ENCODE data around the gene DCP2. TPM values are rescaled to one million over a fixed set of nuclear protein-coding genes. Genes with fewer than 3 reads are reported as not detected.

Gene DCP2
- total RNA-seq, 3 donors from 2014 or later = 26.2 to 67.0 (median 43.9) TPM

DNA sequence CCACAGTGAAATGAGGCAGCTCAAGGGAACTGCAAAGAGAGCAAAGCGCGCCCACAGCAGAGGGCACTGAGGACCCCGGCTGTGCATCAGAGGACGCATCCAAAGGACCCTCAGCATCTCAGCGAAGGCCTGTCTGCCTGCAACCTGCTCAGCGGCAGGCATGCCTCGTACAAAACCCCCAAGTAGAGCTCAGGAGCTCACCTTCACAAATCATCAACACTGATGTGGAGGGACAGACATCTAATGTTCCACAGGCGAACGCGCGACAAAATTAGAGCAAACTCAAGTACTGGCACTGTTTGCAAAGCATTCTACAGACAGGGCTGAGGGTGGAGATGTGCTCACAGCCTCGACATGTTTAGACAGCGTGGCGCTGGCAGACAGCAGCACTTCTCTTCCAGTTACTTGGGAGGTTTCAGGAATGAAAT lies 81.0 kb downstream of the DCP2 start:
- H3K36me3 ChIP-seq = no peaks in the 10 kb centered on the region
- H3K27me3 ChIP-seq = no peaks in the 10 kb centered on the region

GRCh38 chr5:113058269-113058668 lies 81.7 kb downstream of the DCP2 start:
- Histone ChIP-seq H3K4me1 (no peaks in the 10 kb centered on the region), H3K27ac (no peak overlapping the region), H3K27me3 (no peaks in the 10 kb centered on the region), H3K9me3 (no peaks in the 10 kb centered on the region), H3K4me3 (no peak overlapping the region), H3K36me3 (no peaks in the 10 kb centered on the region)
- intact Hi-C loops (cut with DNase I; ENCODE audit: low total_unique reads) = no loop called here
- TF ChIP-seq, protein P1, sequence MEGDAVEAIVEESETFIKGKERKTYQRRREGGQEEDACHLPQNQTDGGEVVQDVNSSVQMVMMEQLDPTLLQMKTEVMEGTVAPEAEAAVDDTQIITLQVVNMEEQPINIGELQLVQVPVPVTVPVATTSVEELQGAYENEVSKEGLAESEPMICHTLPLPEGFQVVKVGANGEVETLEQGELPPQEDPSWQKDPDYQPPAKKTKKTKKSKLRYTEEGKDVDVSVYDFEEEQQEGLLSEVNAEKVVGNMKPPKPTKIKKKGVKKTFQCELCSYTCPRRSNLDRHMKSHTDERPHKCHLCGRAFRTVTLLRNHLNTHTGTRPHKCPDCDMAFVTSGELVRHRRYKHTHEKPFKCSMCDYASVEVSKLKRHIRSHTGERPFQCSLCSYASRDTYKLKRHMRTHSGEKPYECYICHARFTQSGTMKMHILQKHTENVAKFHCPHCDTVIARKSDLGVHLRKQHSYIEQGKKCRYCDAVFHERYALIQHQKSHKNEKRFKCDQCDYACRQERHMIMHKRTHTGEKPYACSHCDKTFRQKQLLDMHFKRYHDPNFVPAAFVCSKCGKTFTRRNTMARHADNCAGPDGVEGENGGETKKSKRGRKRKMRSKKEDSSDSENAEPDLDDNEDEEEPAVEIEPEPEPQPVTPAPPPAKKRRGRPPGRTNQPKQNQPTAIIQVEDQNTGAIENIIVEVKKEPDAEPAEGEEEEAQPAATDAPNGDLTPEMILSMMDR (IDR thresholded peaks at IDR 0.05) = no peak
- TF ChIP-seq POLR2AphosphoS5 (IDR thresholded peaks at IDR 0.05) (no peak), POLR2A (IDR thresholded peaks at IDR 0.05) (no peak)
- no peak for DNase-seq (ENCODE audit: low spot score in 2 of 2)

More for the DNA sequence above, 81.0 kb downstream of the DCP2 start:
- no peaks in the 10 kb centered on the region for H3K9me3 ChIP-seq
- H3K4me1 ChIP-seq = no peaks in the 10 kb centered on the region
- no peak for TF ChIP-seq POLR2A (IDR thresholded peaks at IDR 0.05)
- no peak for TF ChIP-seq POLR2AphosphoS5 (IDR thresholded peaks at IDR 0.05)
- TF ChIP-seq, protein P1 (IDR thresholded peaks at IDR 0.05) = no peak
- intact Hi-C loops (cut with DNase I; ENCODE audit: low total_unique reads) = no loop called here
- no peak overlapping the region for H3K4me3 ChIP-seq
- no peak for DNase-seq (ENCODE audit: low spot score in 2 of 2)
- no peak overlapping the region for H3K27ac ChIP-seq

DNA sequence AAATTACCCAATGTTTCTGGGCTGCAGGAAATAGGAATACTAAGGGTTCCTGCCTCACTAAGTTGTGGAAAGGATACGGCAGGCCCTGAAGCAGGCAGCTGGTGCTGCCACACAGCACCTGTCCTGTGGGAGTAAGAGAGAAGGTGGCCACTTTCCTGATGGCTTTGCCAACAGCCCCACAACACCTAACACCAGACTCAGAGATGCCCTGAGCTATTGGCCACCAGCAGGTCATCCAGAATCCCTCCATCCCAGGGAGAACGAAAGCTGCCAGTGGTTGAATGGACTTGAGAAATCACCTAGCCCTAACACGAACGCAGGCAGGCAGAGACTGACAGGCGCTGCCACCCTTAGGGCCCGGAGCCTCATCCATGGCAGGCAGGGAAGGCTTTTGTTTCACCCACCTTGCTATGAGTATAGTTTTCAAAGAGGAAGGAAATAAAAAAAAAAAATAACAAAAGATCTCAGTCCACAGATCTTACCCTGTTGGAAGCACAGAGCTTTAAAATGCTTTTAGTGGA lies 82.2 kb downstream of the DCP2 start:
- Histone ChIP-seq H3K4me1 (no peaks in the 10 kb centered on the region), H3K27ac (no peak overlapping the region), H3K9me3 (no peaks in the 10 kb centered on the region), H3K27me3 (no peaks in the 10 kb centered on the region), H3K36me3 (no peaks in the 10 kb centered on the region), H3K4me3 (no peak overlapping the region)
- no peak for TF ChIP-seq POLR2AphosphoS5 (IDR thresholded peaks at IDR 0.05)
- TF ChIP-seq, protein P1 (IDR thresholded peaks at IDR 0.05) = no peak
- no peak for TF ChIP-seq POLR2A (IDR thresholded peaks at IDR 0.05)
- DNase-seq (ENCODE audit: low spot score in 2 of 2) = no peak
- intact Hi-C loops (cut with DNase I; ENCODE audit: low total_unique reads) = no loop called here

DNA sequence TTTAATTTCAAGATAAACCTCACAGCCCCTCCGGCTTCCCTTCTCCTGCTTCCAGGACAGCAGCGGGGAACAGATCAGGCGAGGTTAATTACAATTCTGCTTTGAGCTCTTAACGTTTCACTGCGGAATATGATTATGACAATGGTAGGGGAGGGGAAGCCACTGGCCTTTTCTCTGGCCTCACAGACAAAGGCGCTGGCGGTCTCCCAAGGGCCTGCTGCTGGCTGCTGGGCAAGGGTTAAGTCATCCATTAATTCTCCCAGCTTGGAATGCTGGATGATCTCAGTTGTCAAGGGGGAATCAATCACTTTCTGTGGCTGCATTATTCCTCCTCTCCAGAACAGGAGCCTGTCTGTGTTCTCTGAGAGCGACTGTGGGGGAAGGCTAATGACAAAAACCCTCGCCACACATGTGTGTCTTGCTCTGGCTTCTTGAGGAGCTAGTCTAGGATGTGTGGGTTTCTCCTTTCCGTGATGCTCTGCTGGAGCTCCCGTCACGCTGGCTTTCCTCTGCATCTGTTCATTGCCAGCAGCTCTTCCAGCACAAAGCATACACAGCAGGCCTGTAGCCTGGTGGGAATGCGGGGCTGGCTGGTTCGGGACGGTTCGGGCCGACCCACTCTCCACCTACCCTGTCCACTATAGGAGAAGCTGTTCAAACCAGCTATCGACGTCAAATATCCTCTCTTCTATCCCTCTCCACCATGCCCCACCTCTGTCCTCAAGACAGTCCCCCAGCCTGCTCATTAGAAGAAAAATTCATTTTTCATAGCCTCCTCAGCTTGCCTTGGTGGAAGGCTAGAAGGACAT lies 82.8 kb downstream of the DCP2 start:
- no peaks in the 10 kb centered on the region for H3K36me3 ChIP-seq
- TF ChIP-seq, protein P1 (IDR thresholded peaks at IDR 0.05) = no peak
- TF ChIP-seq POLR2A (IDR thresholded peaks at IDR 0.05) (no peak), POLR2AphosphoS5 (IDR thresholded peaks at IDR 0.05) (no peak)
- no peak overlapping the region for H3K27ac ChIP-seq
- H3K4me3 ChIP-seq = no peak overlapping the region
- intact Hi-C loops (cut with DNase I; ENCODE audit: low total_unique reads) = no loop called here
- no peaks in the 10 kb centered on the region for H3K9me3 ChIP-seq
- DNase-seq (ENCODE audit: low spot score in 2 of 2) = no peak
- H3K4me1 ChIP-seq = no peaks in the 10 kb centered on the region
- no peaks in the 10 kb centered on the region for H3K27me3 ChIP-seq

- no peak overlapping the region for H3K27ac ChIP-seq
- no peaks in the 10 kb centered on the region for H3K27me3 ChIP-seq
- H3K4me1 ChIP-seq = no peaks in the 10 kb centered on the region
- no peak for DNase-seq (ENCODE audit: low spot score in 2 of 2)
- intact Hi-C loops (cut with DNase I; ENCODE audit: low total_unique reads) = no loop called here
- H3K36me3 ChIP-seq = no peaks in the 10 kb centered on the region
- H3K9me3 ChIP-seq = no peaks in the 10 kb centered on the region
- TF ChIP-seq POLR2AphosphoS5 (IDR thresholded peaks at IDR 0.05) (no peak), POLR2A (IDR thresholded peaks at IDR 0.05) (no peak)
- H3K4me3 ChIP-seq = no peak overlapping the region
These were observed 83.9 kb downstream of the DCP2 start for GRCh38 chr5:113060408-113061025.

Data from breast epithelium (tissue), 4 donors.